ENCODE results near the gene ZNHIT2. TPM values are rescaled to one million over a fixed set of nuclear protein-coding genes. Genes with fewer than 3 reads are reported as not detected.
"Not testable (repeated sequence)": the region's sequence is repeated elsewhere in the genome, so short reads cannot be mapped to it uniquely, and the experiment has no call there.

The ZNHIT2 gene
- total RNA-seq, 1 donor from 2014 or later = 21.3 TPM

- no peak for TF ChIP-seq CTCF (IDR thresholded peaks at IDR 0.05; ENCODE audit: insufficient read depth, low read length, poor library complexity, severe bottlenecking)
- DNase-seq (ENCODE audit: low read depth) = peak; percentile 71
- Histone ChIP-seq H3K36me3 (ENCODE audit: control insufficient read depth, insufficient read depth, low read length) (no peaks in the 10 kb centered on the region), H3K4me3 (ENCODE audit: low read depth, low read length) (no peak overlapping the region), H3K27me3 (ENCODE audit: control insufficient read depth, insufficient read depth, low read length) (no peaks in the 10 kb centered on the region)
Measured at GRCh38 chr11:65150509-65151299, 33.2 kb upstream of the ZNHIT2 start.

- DNase-seq (ENCODE audit: low read depth); H3K4me3 ChIP-seq (ENCODE audit: low read depth, low read length); H3K36me3 ChIP-seq (ENCODE audit: control insufficient read depth, insufficient read depth, low read length); H3K27me3 ChIP-seq (ENCODE audit: control insufficient read depth, insufficient read depth, low read length): not testable (repeated sequence)
Measured at GRCh38 chr11:65150131-65150508, 32.6 kb upstream of the ZNHIT2 start.

GRCh38 chr11:65148657-65149056, 31.2 kb upstream of the ZNHIT2 start:
- no peak for TF ChIP-seq CTCF (IDR thresholded peaks at IDR 0.05; ENCODE audit: insufficient read depth, low read length, poor library complexity, severe bottlenecking)
- Histone ChIP-seq H3K36me3 (ENCODE audit: control insufficient read depth, insufficient read depth, low read length) (no peaks in the 10 kb centered on the region), H3K27me3 (ENCODE audit: control insufficient read depth, insufficient read depth, low read length) (no peaks in the 10 kb centered on the region), H3K4me3 (ENCODE audit: low read depth, low read length) (no peak overlapping the region)
- DNase-seq (ENCODE audit: low read depth) = no peak

- no peak for TF ChIP-seq CTCF (IDR thresholded peaks at IDR 0.05; ENCODE audit: insufficient read depth, low read length, poor library complexity, severe bottlenecking)
- Histone ChIP-seq H3K36me3 (ENCODE audit: control insufficient read depth, insufficient read depth, low read length) (no peaks in the 10 kb centered on the region), H3K27me3 (ENCODE audit: control insufficient read depth, insufficient read depth, low read length) (no peaks in the 10 kb centered on the region), H3K4me3 (ENCODE audit: low read depth, low read length) (no peak overlapping the region)
- no peak for DNase-seq (ENCODE audit: low read depth)
Measured at GRCh38 chr11:65147352-65148075, 30.0 kb upstream of the ZNHIT2 start.

- TF ChIP-seq CTCF (IDR thresholded peaks at IDR 0.05; ENCODE audit: insufficient read depth, low read length, poor library complexity, severe bottlenecking) = no peak
- Histone ChIP-seq H3K36me3 (ENCODE audit: control insufficient read depth, insufficient read depth, low read length) (no peaks in the 10 kb centered on the region), H3K27me3 (ENCODE audit: control insufficient read depth, insufficient read depth, low read length) (peaks cover 2% of the 10 kb centered on the region), H3K4me3 (ENCODE audit: low read depth, low read length) (no peak overlapping the region)
- DNase-seq (ENCODE audit: low read depth) = no peak
Measured at GRCh38 chr11:65141896-65142494, 24.5 kb upstream of the ZNHIT2 start.

GRCh38 chr11:65136515-65137096, 19.1 kb upstream of the ZNHIT2 start:
- TF ChIP-seq CTCF (IDR thresholded peaks at IDR 0.05; ENCODE audit: insufficient read depth, low read length, poor library complexity, severe bottlenecking) = no peak
- DNase-seq (ENCODE audit: low read depth) = no peak
- no peaks in the 10 kb centered on the region for H3K36me3 ChIP-seq (ENCODE audit: control insufficient read depth, insufficient read depth, low read length)
- H3K27me3 ChIP-seq (ENCODE audit: control insufficient read depth, insufficient read depth, low read length) = peaks cover 2% of the 10 kb centered on the region
- H3K4me3 ChIP-seq (ENCODE audit: low read depth, low read length) = no peak overlapping the region
